HCT116 (cell line): Measurements from ENCODE around the gene TMC4. TPM values are rescaled to one million over a fixed set of nuclear protein-coding genes. Genes with fewer than 3 reads are reported as not detected.

Source experiments
- ATAC-seq: fragments of 200-7000 bp; cut with Tn5 transposase; 2 replicates; pipeline ENCODE4 v1.9.1; 2020; ENCODE audit warnings: mild to moderate bottlenecking, moderate library complexity
- BruUV-seq: library from RNA; stranded (reverse); fragments of 400-500 nt; replicated peaks from 2 replicates; lab custom pipeline; 2021; lab: Mats Ljungman, UMichigan
- CTCF ChIA-PET: fragments of 300-600 bp; sonication (Branson Sonifier 250); formaldehyde crosslinking; loops from one replicate; lab custom pipeline; 2021; ENCODE audit warnings: antibody characterized with exemption; lab: Charles Lee
- POLR2A ChIA-PET: fragments of 300-600, 350-600 bp; sonication (Branson Sonifier 250); formaldehyde crosslinking; loops from one replicate; lab custom pipeline; 2021; ENCODE audit warnings: antibody characterized with exemption; lab: Charles Lee
- RAD21 ChIA-PET, 2 experiments: fragments of 300-600 bp; sonication (Branson Sonifier 250); formaldehyde crosslinking; loops; one replicate each; lab custom pipeline; 2023; ENCODE audit warnings: low total read pairs in 2 of 2; ENCODE audit not compliant: uncharacterized antibody in 2 of 2, unreplicated experiment in 2 of 2, low non-redundant PET in 1 of 2; lab: Charles Lee
- DNase-seq: peaks from one replicate; pipeline ENCODE4 v3.0.0-alpha.2; 2010; ENCODE audit warnings: low read depth, low spot score
- H2AFZ ChIP-seq: fragments of 200-600 bp; shearing (Covaris generic), sonication (generic); 2 replicates; pipeline ENCODE4 v1.6.1; 2017; ENCODE audit warnings: low read depth, mixed run types, mixed read lengths, antibody characterized with exemption, low read length; ENCODE audit not compliant: poor library complexity, severe bottlenecking
- H3K27ac ChIP-seq: 2 replicates; pipeline ENCODE4 v1.5.1; 2012; ENCODE audit warnings: low read depth, low read length
- H3K27me3 ChIP-seq: fragments of 200-600 bp; sonication (generic); 2 replicates; pipeline ENCODE4 v1.6.1; 2016; ENCODE audit warnings: mixed run types, low read length, mixed read lengths; ENCODE audit not compliant: insufficient read depth
- H3K36me3 ChIP-seq, 2 experiments: fragments of 200-500 bp in 1 of 2; fragments of 200-600 bp in 1 of 2; sonication (Bioruptor generic) in 1 of 2; sonication (generic) in 1 of 2; 2 replicates each; pipeline versions ENCODE4 v1.5.1 to v1.6.1; 2014 to 2016; ENCODE audit warnings: low read length in 2 of 2, inconsistent platforms in 1 of 2, mixed read lengths in 1 of 2, mixed run types in 1 of 2; ENCODE audit not compliant: insufficient read depth in 2 of 2, control insufficient read depth in 1 of 2
- H3K4me1 ChIP-seq, 2 experiments: fragments of 200-600 bp in 1 of 2; sonication (generic) in 1 of 2; 2 replicates each; pipeline versions ENCODE4 v1.5.1 to v1.6.1; 2012 to 2017; ENCODE audit warnings: low read length in 2 of 2, inconsistent platforms in 1 of 2, mild to moderate bottlenecking in 1 of 2, mixed read lengths in 1 of 2, mixed run types in 1 of 2, moderate library complexity in 1 of 2; ENCODE audit not compliant: insufficient read depth in 2 of 2, control insufficient read depth in 1 of 2
- H3K4me2 ChIP-seq: fragments of 200-600 bp; sonication (generic); 2 replicates; pipeline ENCODE4 v1.6.1; 2017; ENCODE audit warnings: mixed run types, low read length, mixed read lengths
- H3K4me3 ChIP-seq, 2 experiments: fragments of 200-600 bp in 1 of 2; sonication (generic) in 1 of 2; replicated peaks in 1 of 2; 2 replicates each; pipeline ENCODE4 v1.5.1; 2011 to 2016; ENCODE audit warnings: low read length in 2 of 2, control low read depth in 1 of 2, low read depth in 1 of 2, mild to moderate bottlenecking in 1 of 2, mixed read lengths in 1 of 2, mixed run types in 1 of 2
- H3K79me2 ChIP-seq: fragments of 200-600 bp; sonication (generic); 2 replicates; pipeline ENCODE4 v1.6.1; 2017; ENCODE audit warnings: mild to moderate bottlenecking, mixed run types, low read length, moderate library complexity, mixed read lengths; ENCODE audit not compliant: insufficient read depth
- H3K9ac ChIP-seq: fragments of 200-600 bp; sonication (generic); 2 replicates; pipeline ENCODE4 v1.6.1; 2016; ENCODE audit warnings: low read length, mixed read lengths
- H3K9me2 ChIP-seq: fragments of 200-600 bp; sonication (generic), shearing (Covaris generic); 2 replicates; pipeline ENCODE4 v1.6.1; 2017; ENCODE audit warnings: mixed run types, mild to moderate bottlenecking, moderate library complexity; ENCODE audit not compliant: insufficient read depth
- H3K9me3 ChIP-seq, 2 experiments: fragments of 200-500 bp in 1 of 2; fragments of 200-600 bp in 1 of 2; sonication (Bioruptor generic) in 1 of 2; sonication (generic) in 1 of 2; 2 replicates each; pipeline ENCODE4 v1.6.1; 2014 to 2017; ENCODE audit warnings: low read length in 2 of 2, mixed read lengths in 2 of 2, inconsistent platforms in 1 of 2, low read depth in 1 of 2, mild to moderate bottlenecking in 1 of 2, mixed run types in 1 of 2, moderate library complexity in 1 of 2; ENCODE audit not compliant: control insufficient read depth in 1 of 2, insufficient read depth in 1 of 2
- H4K20me1 ChIP-seq: fragments of 200-600 bp; sonication (generic), shearing (Covaris generic); 2 replicates; pipeline ENCODE4 v1.6.1; 2017; ENCODE audit warnings: mixed run types, mild to moderate bottlenecking, moderate library complexity; ENCODE audit not compliant: insufficient read depth
- CEBPB ChIP-seq: IDR thresholded peaks from 2 replicates; pipeline ENCODE4 v1.6.1; 2012; ENCODE audit warnings: low read depth
- EGR1 ChIP-seq: IDR thresholded peaks from 2 replicates; pipeline ENCODE4 v1.6.1; 2012; ENCODE audit warnings: low read depth
- FOSL1 ChIP-seq: IDR thresholded peaks from 2 replicates; pipeline ENCODE4 v1.6.1; 2012; ENCODE audit warnings: low read depth
- POLR2AphosphoS5 ChIP-seq: IDR thresholded peaks from 2 replicates; pipeline ENCODE4 v1.6.1; 2011; ENCODE audit warnings: mild to moderate bottlenecking, low read depth, low read length, moderate library complexity
- SP1 ChIP-seq: IDR thresholded peaks from 2 replicates; pipeline ENCODE4 v1.6.1; 2012; ENCODE audit warnings: low read depth
- intact Hi-C: fragments of 100-400 bp; cut with micrococcal nuclease; formaldehyde crosslinking; loops from 2 replicates; pipeline ENCODE4 v1.10.0; 2022
- total RNA-seq: library from RNA; stranded (reverse); gene quantifications from one replicate; pipeline ENCODE4 v1.2.1, GENCODE V29; 2021; ENCODE audit not compliant: unreplicated experiment

TMC4 gene
- total RNA-seq, 1 experiment from 2014 or later = 60.3 TPM

DNA sequence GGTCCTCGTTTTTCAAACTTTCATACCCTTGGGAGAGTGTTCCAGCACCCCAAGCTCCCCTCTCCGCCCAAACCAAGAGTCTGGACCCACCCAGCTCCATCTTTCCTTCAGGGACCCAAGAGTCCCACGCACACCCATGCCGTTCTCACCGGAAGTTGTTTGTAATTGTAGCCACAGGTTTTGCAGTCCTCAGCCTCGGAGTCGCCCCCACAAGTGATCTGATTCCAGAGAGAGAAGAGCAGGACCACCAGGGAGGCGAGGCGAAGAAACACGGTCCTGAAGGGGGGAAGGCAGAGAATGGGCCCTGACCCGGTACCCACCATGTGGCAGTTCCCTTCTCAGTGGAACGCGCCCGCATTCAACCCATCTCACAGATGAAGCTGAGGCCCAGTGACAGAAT, 10.1 kb downstream of the TMC4 start:
- ChIA-PET RAD21 (no interaction called here), POLR2A (interaction anchor here (1.0 kb wide), 1 partner anchor 27 kb away, joined by 3 read pairs; the partner anchor contains the start of gene MBOAT7), CTCF (interaction anchor here (1.1 kb wide), 1 partner anchor 10 kb away, joined by 3 read pairs; the partner anchor contains the start of gene TMC4)
- H4K20me1 ChIP-seq = no peaks in the 10 kb centered on the region
- H3K4me3 ChIP-seq = no peak overlapping the region
- no peaks in the 10 kb centered on the region for H3K9me2 ChIP-seq
- H3K27me3 ChIP-seq = no peaks in the 10 kb centered on the region
- no peaks in the 10 kb centered on the region for H3K36me3 ChIP-seq
- BruUV-seq = no TSS peak
- ATAC-seq = no peak
- H3K4me2 ChIP-seq = peak overlapping the region; percentile 67
- H3K4me1 ChIP-seq = peaks cover 26 to 50% of the 10 kb centered on the region in 2 experiments
- DNase-seq = no peak
- peaks cover 8% of the 10 kb centered on the region for H3K79me2 ChIP-seq
- no peak overlapping the region for H2AFZ ChIP-seq
- intact Hi-C loops = no loop called here
- H3K9ac ChIP-seq = no peak overlapping the region
- H3K9me3 ChIP-seq = no peaks in the 10 kb centered on the region
- no peak for TF ChIP-seq FOSL1
- TF ChIP-seq EGR1 = no peak
- TF ChIP-seq CEBPB = no peak
- TF ChIP-seq SP1 = no peak
- H3K27ac ChIP-seq = no peak overlapping the region

DNA sequence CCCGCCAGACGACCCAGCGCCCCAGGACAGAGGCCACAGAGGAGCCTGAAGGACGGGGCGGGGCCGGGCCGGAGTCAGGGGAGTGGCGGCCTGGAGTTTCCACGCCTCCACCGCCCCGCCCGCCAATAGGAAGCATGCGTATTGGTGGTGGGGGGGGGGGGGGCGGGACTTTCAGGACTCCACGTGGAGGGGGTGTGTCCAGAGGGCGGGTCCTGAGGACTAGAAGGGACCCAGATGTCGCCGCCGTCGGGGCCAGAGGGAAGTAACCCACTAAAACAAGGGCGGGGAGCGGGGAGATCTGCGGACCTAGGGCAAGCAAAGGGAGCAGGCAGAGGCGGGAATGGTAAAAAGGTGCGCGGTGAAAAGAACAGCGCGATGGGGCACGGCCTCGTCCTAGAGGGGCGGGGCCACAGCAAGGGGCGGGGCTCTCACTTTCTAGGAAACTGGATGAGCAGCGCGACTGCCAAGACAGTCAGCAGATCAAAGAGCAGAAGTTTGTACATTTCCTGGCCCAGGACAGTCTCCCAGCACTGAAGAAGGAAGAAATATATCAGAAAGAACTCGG, 10.6 kb downstream of the TMC4 start:
- Histone ChIP-seq H3K27ac (peak overlapping the region; percentile 22; the same call in 1 of the 2 replicates), H3K79me2 (peaks cover 8% of the 10 kb centered on the region), H3K9me2 (no peaks in the 10 kb centered on the region), H2AFZ (no peak overlapping the region), H3K4me3 (peak overlapping the region in 1 of 2 experiments; percentile 20; a peak in 1 of 4 replicates), H3K4me2 (peak overlapping the region; percentile 67), H4K20me1 (no peaks in the 10 kb centered on the region), H3K36me3 (no peaks in the 10 kb centered on the region; a peak in 1 of 4 replicates), H3K9ac (no peak overlapping the region; the same call in 1 of the 2 replicates)
- POLR2A ChIA-PET = no interaction called here
- intact Hi-C loops = no loop called here
- CTCF ChIA-PET = interaction anchor here (1.1 kb wide), 1 partner anchor 11 kb away, joined by 3 read pairs; the partner anchor contains the start of gene TMC4
- no TSS peak for BruUV-seq
- ATAC-seq (peak; percentile 39), DNase-seq (peak; percentile 65)
- 0 out of 2 replicates have a peak, but pooled peaks have one; percentile 39 for TF ChIP-seq POLR2AphosphoS5
- TF ChIP-seq SP1 = no peak
- TF ChIP-seq, all 23 proteins: peak for 1
- Histone ChIP-seq H3K4me1 (peaks cover 26 to 50% of the 10 kb centered on the region in 2 experiments), H3K9me3 (no peaks in the 10 kb centered on the region), H3K27me3 (no peaks in the 10 kb centered on the region)
- RAD21 ChIA-PET = no interaction called here
